DMS 273 (cell line): ENCODE measurements around the gene CALB2.
"Not testable (repeated sequence)": the region's sequence is repeated elsewhere in the genome, so short reads cannot be mapped to it uniquely, and the experiment has no call there.

Source experiments
- DNase-seq: peaks from one replicate; lab custom pipeline; 2025; ENCODE audit not compliant: unreplicated experiment; lab: John Stamatoyannopoulos, UW

The CALB2 gene

DNA sequence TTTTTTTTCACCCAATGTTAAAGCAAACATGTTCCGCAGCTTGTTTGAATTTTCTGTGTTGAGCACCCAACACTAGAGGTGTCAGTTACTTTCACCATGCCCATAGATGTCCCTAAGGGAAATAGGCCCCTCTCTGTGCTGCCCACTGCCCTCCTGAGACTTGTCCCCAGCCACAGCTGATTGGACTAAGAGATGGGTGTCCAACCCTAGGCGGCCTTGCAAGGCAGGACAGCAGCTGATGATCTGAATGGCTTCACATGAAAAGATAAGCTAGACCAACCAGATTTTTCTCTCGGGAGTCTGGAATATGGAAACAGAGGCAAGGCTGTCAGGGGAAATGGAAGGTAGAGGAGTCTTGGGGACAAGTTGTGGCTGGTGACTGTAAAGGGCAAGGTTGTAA lies 6.1 kb upstream of the CALB2 start:
- DNase-seq, result no peak

- DNase-seq, result no peak
Observed at GRCh38 chr16:71352963-71353460, 5.5 kb upstream of the CALB2 start.

DNA sequence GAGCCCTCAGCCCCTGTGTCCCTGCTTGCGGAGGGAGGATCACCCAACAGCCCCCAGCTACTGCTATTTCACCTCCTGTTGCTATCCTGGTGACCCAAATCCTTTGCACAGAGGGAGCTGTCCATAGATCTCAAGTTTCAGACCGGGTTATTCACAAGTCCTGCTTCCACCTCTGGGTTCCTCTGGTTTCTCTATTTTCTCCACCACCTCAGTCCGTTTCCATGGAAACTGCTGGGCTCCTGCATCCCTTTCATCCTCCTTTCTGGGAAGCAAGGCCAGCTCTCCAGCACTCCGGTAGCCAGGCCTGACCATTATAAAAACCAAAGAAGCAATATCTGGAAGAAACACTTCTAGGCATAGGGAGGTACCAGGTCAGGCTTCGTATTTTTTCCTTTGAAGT lies 4.8 kb upstream of the CALB2 start:
- peak; percentile 39 for DNase-seq

- no peak for DNase-seq
Observed at GRCh38 chr16:71354156-71354555, 4.4 kb upstream of the CALB2 start.

DNA sequence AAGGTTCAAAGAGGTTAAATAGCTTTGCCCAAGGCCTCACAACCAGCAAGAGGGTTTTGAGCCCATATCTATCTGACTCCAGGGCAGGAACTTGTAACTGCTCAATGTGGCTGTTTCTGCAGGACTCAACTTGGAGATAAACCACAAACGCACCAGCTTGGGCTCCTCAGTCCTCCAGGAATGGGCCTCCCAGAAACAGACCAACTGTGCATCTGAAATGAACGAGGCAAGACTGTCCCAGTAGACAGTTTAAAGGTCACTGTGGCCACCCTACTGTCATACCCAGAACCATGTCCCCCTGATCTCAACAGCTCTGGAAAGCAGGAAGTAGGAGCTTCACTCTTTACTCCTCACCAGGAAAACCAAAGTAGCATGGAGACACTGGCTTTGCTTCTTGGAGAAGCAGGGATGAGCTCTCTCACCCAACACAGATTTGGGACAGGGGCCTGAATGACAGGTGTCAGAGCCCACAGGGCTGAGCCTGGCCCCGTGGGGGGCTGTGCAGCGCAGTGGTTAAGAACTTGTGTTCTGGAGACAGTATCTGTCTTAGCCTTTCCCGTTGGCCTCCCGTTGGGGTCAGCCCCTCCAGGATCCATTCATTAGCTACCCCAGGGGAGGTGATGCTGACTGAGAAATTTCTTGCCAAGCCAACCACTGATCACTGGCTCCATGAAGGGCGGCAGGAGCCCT lies 2.3 kb upstream of the CALB2 start:
- no peak for DNase-seq

GRCh38 chr16:71356936-71357335 lies 1.6 kb upstream of the CALB2 start:
- DNase-seq, result not testable (repeated sequence)

DNA sequence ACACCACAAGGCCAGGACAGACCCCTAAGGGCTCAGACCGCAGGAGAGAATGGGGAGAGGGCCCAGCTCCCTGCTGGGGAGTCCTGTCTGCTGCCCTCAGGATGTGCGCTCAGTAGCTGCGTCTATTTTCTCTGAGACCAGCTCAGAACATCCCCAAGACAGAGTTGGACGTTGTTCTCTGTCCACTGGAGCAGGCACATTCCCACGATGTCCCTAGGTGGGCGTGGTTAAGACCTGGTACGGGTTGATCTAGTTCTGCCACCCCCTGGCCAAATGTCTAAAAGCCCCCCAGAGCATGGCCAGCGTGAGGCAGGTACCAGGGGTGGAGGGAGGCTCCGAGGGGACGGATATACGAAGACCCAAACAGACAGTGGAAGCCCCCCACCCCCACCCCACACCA lies 842 bp upstream of the CALB2 start:
- peak; percentile 68 for DNase-seq

GRCh38 chr16:71359431-71359830 lies 908 bp downstream of the CALB2 start:
- no peak for DNase-seq

GRCh38 chr16:71360378-71360777 lies 1.9 kb downstream of the CALB2 start:
- DNase-seq, result no peak

GRCh38 chr16:71364133-71364681 lies 5.7 kb downstream of the CALB2 start:
- peak; percentile 96 for DNase-seq

DNA sequence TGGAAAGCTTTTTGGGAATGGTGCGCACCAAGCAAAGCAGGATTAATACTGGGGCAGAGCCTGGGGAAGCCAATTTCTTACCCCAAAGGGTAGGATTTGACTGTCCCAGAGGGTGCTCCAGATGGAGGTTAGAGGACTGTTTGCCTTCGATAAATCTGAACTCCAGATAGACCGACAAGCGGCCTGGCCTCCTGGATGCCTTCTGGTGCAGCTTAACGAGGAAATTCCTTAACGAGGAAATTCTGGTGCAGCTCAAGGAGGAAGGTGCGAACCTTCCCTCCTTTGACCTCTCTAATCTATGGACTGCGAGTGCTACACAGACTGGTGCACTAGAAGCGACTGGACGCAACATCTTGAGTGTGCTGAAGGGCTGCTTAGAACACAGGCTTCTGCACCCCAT lies 6.5 kb downstream of the CALB2 start:
- peak; percentile 67 for DNase-seq

DNA sequence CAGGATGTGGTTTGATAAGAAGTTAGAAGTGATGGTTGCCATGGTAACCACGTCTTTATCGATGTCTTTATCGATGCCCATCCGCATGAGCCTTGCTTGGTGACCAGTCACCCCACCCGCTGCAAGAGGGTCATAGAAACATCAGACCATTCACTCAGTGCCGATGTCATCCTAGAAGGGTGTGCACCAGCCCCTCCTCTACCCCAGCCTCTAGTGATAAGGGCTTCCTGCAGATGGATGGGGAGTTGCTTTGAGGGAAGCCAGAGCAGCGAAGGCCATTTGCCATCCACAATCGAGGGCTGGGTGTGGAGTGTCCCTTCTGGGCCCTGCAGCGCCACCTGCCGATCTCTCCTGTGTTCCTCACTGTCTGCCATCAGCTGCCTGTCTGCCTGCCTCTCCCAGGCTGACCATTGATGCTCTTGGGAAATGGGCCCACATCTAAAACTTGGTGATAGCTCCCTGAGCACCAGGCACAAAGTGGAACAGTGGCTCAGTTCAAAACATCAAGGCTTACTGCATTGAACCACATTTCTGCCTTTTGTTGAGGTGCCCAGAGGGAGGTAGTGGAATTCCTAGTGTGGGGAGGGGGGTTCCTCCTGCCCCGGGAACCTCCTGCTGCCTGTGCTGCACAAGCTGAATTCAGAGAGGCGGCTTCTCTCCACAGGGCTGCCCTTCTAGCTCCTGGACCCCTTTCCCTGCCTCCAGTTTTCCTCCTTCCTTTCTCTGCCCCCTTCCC lies 8.9 kb downstream of the CALB2 start:
- peak; percentile 89 for DNase-seq

- DNase-seq, result no peak
Observed at GRCh38 chr16:71368958-71369357, 10.4 kb downstream of the CALB2 start.

- DNase-seq, result no peak
Observed at GRCh38 chr16:71369494-71369893, 11.0 kb downstream of the CALB2 start.

DNA sequence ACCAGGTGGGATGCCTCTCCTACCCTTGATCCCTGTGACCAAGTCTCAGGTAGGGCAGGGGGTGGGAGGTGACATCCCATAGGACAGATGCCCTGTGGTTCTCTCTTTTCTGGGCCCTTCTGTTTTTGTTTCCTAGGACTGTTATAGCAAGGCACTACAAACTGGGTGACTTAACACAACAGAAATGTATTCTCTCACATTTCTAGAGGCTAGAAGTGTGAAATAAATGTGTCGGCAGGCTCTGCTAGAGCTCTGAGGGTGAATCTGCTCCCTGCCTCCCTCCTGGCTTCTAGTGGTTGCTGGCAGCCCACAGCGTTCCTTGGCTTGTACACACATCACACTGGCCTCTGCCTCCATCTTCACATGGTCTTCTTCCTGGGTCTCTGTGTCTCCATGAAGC lies 12.7 kb downstream of the CALB2 start:
- DNase-seq, result no peak

- peak; percentile 9 for DNase-seq
Observed at GRCh38 chr16:71373073-71373472, 14.6 kb downstream of the CALB2 start.

DNA sequence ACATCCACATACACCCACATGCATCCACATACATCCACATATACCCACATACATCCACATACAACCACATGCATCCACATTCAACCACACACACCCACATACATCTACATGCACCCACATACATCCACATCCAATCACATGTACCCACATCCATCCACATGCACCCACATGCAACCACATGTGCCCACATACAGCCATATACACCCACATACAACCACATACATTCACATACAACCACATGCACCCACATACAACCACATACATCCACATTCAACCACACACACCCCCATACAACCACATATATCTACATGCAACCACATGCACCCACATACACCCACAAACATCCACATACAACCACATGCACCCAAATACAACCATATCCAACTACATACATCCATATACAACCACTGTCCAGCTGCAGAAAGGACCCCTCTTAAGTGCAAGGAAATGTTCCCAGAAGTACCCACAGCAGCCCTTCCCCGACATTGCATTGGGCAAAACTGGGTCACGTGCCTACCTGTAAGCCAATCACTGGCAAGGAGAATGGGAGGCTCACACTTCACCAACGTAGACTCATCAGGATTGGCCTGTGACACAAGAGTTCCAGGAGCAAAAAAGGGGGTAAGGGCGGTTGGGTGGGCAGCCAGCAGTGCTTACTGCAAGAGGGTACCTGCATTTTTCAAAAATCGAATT lies 18.1 kb downstream of the CALB2 start:
- no peak for DNase-seq

DNA sequence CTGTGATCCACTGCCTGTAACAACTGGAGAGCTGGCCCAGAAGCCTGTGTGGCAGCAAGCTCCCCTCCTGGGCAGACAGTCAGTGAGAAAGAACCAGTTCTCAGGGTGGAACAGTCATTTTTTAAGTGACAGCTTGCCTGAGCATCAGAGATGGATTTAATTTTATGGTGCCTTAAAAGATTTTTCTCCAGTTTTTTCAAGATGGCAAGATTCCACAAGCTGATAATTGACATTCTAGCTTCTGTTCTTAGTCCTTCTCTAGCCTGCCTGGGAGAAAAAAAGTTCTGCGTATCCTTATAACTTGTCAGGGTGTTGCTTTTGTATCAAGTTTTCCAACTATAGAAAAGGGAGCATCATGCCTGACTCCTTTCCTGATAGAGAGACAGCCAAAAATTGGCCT lies 21.2 kb downstream of the CALB2 start:
- DNase-seq, result no peak

DNA sequence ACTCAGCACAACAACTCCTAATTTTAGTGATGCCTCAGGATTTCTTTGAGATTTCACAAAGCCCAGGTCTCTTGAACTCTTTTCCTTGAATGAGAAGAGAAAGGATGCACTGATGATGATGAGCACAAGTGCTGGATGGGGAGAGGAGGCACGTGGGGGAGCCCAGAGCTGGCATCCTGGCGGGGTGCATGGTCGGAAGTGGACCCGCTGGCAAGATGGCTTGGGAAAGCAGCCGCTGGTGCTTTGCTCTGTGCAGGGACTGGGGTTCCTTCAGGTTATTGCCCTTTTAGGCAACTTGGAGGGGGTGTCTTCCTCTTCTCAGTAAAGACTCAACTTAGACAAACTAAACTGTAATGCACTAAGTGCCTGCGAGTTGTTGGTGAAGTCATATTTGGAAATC lies 22.3 kb downstream of the CALB2 start:
- DNase-seq, result no peak

GRCh38 chr16:71383054-71383773 lies 24.7 kb downstream of the CALB2 start:
- peak; percentile 19 for DNase-seq
